GM12878 (cell line): Measurements from ENCODE around the gene NFU1. TPM values are rescaled to one million over a fixed set of nuclear protein-coding genes. Genes with fewer than 3 reads are reported as not detected.

ENCODE experiments used
- ATAC-seq: fragments of 200-7000 bp; cut with Tn5 transposase; 3 replicates; pipeline ENCODE4 v1.9.1; 2020; ENCODE audit warnings: mild to moderate bottlenecking, moderate library complexity
- BruUV-seq: library from RNA; stranded (reverse); fragments of 400-500 nt; replicated peaks from 2 replicates; lab custom pipeline; 2021; lab: Mats Ljungman, UMichigan
- CTCF ChIA-PET: fragments of 300-600 bp; sonication (Branson Sonifier 250); formaldehyde crosslinking; extraction: SDS; loops from one replicate; lab custom pipeline; 2021; ENCODE audit warnings: inconsistent platforms; lab: Yijun Ruan, JAX
- POLR2A ChIA-PET: fragments of 350-600 bp; formaldehyde crosslinking; extraction: SDS; loops from one replicate; lab custom pipeline; 2021; ENCODE audit warnings: inconsistent platforms; lab: Charles Lee
- RAD21 ChIA-PET: fragments of 300-600 bp; sonication (Branson Sonifier 250); formaldehyde crosslinking; loops from one replicate; lab custom pipeline; 2023; ENCODE audit warnings: antibody characterized with exemption; ENCODE audit not compliant: unreplicated experiment; lab: Charles Lee
- SMC1A ChIA-PET: fragments of 300-600 bp; sonication (Branson Sonifier 250); formaldehyde crosslinking; loops from one replicate; lab custom pipeline; 2023; ENCODE audit not compliant: unreplicated experiment, uncharacterized antibody; lab: Charles Lee
- DNase-seq: peaks from one replicate; pipeline ENCODE4 v3.0.0-alpha.2; 2011; ENCODE audit warnings: low read depth, low spot score
- FAIRE-seq: peaks from 3 replicates; lab custom pipeline; 2011; peaks lifted over from hg19 to GRCh38; lab: Jason Lieb, UNC
- H2AFZ ChIP-seq: 2 replicates; pipeline ENCODE4 v1.6.0; 2011; ENCODE audit warnings: low read depth, low read length, control low read depth; ENCODE audit not compliant: control insufficient read depth
- H3K27ac ChIP-seq: 2 replicates; pipeline ENCODE4 v1.5.1; 2011; ENCODE audit warnings: control low read depth; ENCODE audit not compliant: control insufficient read depth, insufficient read depth
- H3K27me3 ChIP-seq, 2 experiments: replicated peaks in 1 of 2; 2 replicates each; pipeline versions ENCODE4 v1.6.0 to v1.6.1; 2011; ENCODE audit warnings: low read length in 1 of 2; ENCODE audit not compliant: control insufficient read depth in 2 of 2, insufficient read depth in 2 of 2
- H3K36me3 ChIP-seq, 2 experiments: 2 replicates each; pipeline ENCODE4 v1.5.1; 2011; ENCODE audit warnings: low read length in 1 of 2; ENCODE audit not compliant: control insufficient read depth in 2 of 2, insufficient read depth in 2 of 2
- H3K4me1 ChIP-seq: 2 replicates; pipeline ENCODE4 v1.6.1; 2011; ENCODE audit warnings: mild to moderate bottlenecking, low read length, moderate library complexity, mixed read lengths; ENCODE audit not compliant: control insufficient read depth, insufficient read depth
- H3K4me2 ChIP-seq: 2 replicates; pipeline ENCODE4 v1.6.0; 2011; ENCODE audit warnings: control low read depth; ENCODE audit not compliant: control insufficient read depth, insufficient read depth
- H3K4me3 ChIP-seq: fragments of 200-600 bp; sonication (generic); 2 replicates; pipeline ENCODE4 v1.5.1; 2016
- H3K79me2 ChIP-seq: 2 replicates; pipeline ENCODE4 v1.6.0; 2011; ENCODE audit warnings: low read length; ENCODE audit not compliant: control insufficient read depth, insufficient read depth
- H3K9ac ChIP-seq: 2 replicates; pipeline ENCODE4 v1.8.0; 2011; ENCODE audit warnings: low read length, control low read depth, mixed read lengths; ENCODE audit not compliant: control insufficient read depth, insufficient read depth
- H3K9me3 ChIP-seq: replicated peaks from 3 replicates; pipeline ENCODE4 v1.5.1; 2011; ENCODE audit warnings: mild to moderate bottlenecking, low read length; ENCODE audit not compliant: control insufficient read depth, insufficient read depth
- H4K20me1 ChIP-seq: 2 replicates; pipeline ENCODE4 v1.6.0; 2011; ENCODE audit not compliant: control insufficient read depth, insufficient read depth
- CHD2 ChIP-seq: IDR thresholded peaks from 2 replicates; pipeline ENCODE4 v1.6.1; 2011; ENCODE audit warnings: low read depth, low read length, improper control_type of control experiment, borderline replicate concordance
- CTCF ChIP-seq, 3 experiments: IDR thresholded peaks in 2 of 3; conservative IDR thresholded peaks in 1 of 3; 2 replicates each; pipeline ENCODE4 v1.5.1; 2011; ENCODE audit warnings: low read depth in 3 of 3, low read length in 3 of 3, mild to moderate bottlenecking in 3 of 3, control low read depth in 2 of 3, moderate library complexity in 2 of 3, inconsistent platforms in 1 of 3, mixed read lengths in 1 of 3; ENCODE audit not compliant: control insufficient read depth in 2 of 3, insufficient read depth in 1 of 3; ENCODE audit errors: extremely low read depth in 1 of 3
- HCFC1 ChIP-seq: fragments of 150-350 bp; IDR thresholded peaks from 2 replicates; pipeline ENCODE4 v1.6.1; 2014; ENCODE audit warnings: low read length
- IRF3 ChIP-seq: fragments of 450-650 bp; IDR thresholded peaks from 2 replicates; pipeline ENCODE4 v1.6.1; 2014; ENCODE audit warnings: mild to moderate bottlenecking
- NKRF ChIP-seq: fragments of 450-650 bp; conservative IDR thresholded peaks from 2 replicates; pipeline ENCODE4 v1.6.1; 2017; ENCODE audit warnings: mild to moderate bottlenecking, moderate library complexity
- POLR2AphosphoS5 ChIP-seq: IDR thresholded peaks from 2 replicates; pipeline ENCODE4 v1.6.1; 2011; ENCODE audit warnings: mild to moderate bottlenecking, low read length, inconsistent platforms
- PRDM15 ChIP-seq: fragments of 450-650 bp; formaldehyde crosslinking; IDR thresholded peaks from 2 replicates; pipeline ENCODE4 v1.4.0; 2020; ENCODE audit warnings: mild to moderate bottlenecking, moderate library complexity
- RELB ChIP-seq: fragments of 450-650 bp; IDR thresholded peaks from 2 replicates; pipeline ENCODE4 v1.6.1; 2017; ENCODE audit warnings: low read depth, mild to moderate bottlenecking, moderate library complexity
- RFX5 ChIP-seq: IDR thresholded peaks from 2 replicates; pipeline ENCODE4 v1.6.1; 2011; ENCODE audit warnings: low read depth, low read length, improper control_type of control experiment
- TCF3 ChIP-seq: IDR thresholded peaks from 2 replicates; pipeline ENCODE4 v1.6.1; 2012; ENCODE audit warnings: low read depth, mild to moderate bottlenecking, low read length, borderline replicate concordance; ENCODE audit not compliant: insufficient read depth
- WRNIP1 ChIP-seq: IDR thresholded peaks from 2 replicates; pipeline ENCODE4 v1.6.1; 2011; ENCODE audit warnings: low read depth, low read length, improper control_type of control experiment, borderline replicate concordance
- WGBS: methylation state at CpG from one replicate; pipeline ENCODE4 v1.1.6; 2016; ENCODE audit warnings: low lambda C conversion rate; ENCODE audit not compliant: insufficient replicate concordance, insufficient coverage; ENCODE audit errors: missing lambda C conversion rate; 5-methylcytosine and 5-hydroxymethylcytosine counted together
- in situ Hi-C: fragments of 300-500 bp; cut with MboI; formaldehyde crosslinking; loops from 9 replicates; pipeline ENCODE4 v1.14.3; 2018; ENCODE audit warnings: mixed read lengths
- intact Hi-C: fragments of 100-400 bp; cut with micrococcal nuclease; formaldehyde crosslinking; loops from one replicate; pipeline ENCODE4 v1.14.2; 2022; ENCODE audit not compliant: unreplicated experiment
- polyA plus RNA-seq, 11 experiments: library from polyadenylated mRNA; depleted of rRNA in 4 of 11; unstranded in 6 of 11; stranded (reverse) in 5 of 11; fragments of >200 nt; fragmentation: Nextera tagmentation in 4 of 11; fragmentation: Illumina TruSeq in 1 of 11; extraction: Ambion mirVana in 4 of 11; extraction: Trizol in 1 of 11; gene quantifications; 1 replicate in 1 of 11; 2 replicates in 10 of 11; pipeline versions ENCODE4 v1.2.1 to v1.2.3, GENCODE V29; 2011 to 2016; ENCODE audit warnings: inconsistent platforms in 2 of 11, missing spikeins in 2 of 11, low read depth in 1 of 11
- total RNA-seq, 4 experiments: library from RNA; depleted of rRNA in 3 of 4; stranded (reverse); fragments of >200 nt in 3 of 4; fragmentation: Illumina TruSeq in 1 of 4; extraction: Trizol in 1 of 4; gene quantifications; 2 replicates each; pipeline versions ENCODE4 v1.2.1 to v1.2.3, GENCODE V29; 2013 to 2021

Gene NFU1
- total and polyA plus RNA-seq, 10 of the 15 experiments (the other 5 are each of a cell fraction or from before 2014, with no cell fraction given): 27.3 to 86.0 (median 41.5) TPM

- SMC1A ChIA-PET: interaction anchor here (1.2 kb wide), 1 partner anchor 134 kb away, joined by 3 read pairs; no protein-coding TSS in a partner anchor
- H3K9me3 ChIP-seq: no peaks in the 10 kb centered on the region
- no TSS peak for BruUV-seq
- H4K20me1 ChIP-seq: no peaks in the 10 kb centered on the region; the same call in 1 of the 2 replicates
- DNase-seq (no peak), FAIRE-seq (no peak), ATAC-seq (no peak)
- intact Hi-C loops (loop anchor here (10.0 kb wide), 1 partner anchor 262 kb away; the partner anchor contains the start of gene AAK1), in situ Hi-C loops (no loop called here)
- H3K27me3 ChIP-seq: no peaks in the 10 kb centered on the region
- peak overlapping the region; percentile 81 for H3K4me2 ChIP-seq
- no peak overlapping the region for H3K9ac ChIP-seq
- H3K36me3 ChIP-seq: peaks cover 0 to 6% of the 10 kb centered on the region in 2 experiments; a peak in 1 of 4 replicates
- peaks cover 7% of the 10 kb centered on the region; the same call in 1 of the 2 replicates for H3K4me1 ChIP-seq
- H2AFZ ChIP-seq: no peak overlapping the region
- no peak overlapping the region; the same call in 1 of the 2 replicates for H3K27ac ChIP-seq
- WGBS: 98% methylated on average over 7 of the region's 7 CpGs
- RAD21 ChIA-PET: interaction anchor here (1.6 kb wide), 1 partner anchor 54 kb away, joined by 6 read pairs; the partner anchor contains the start of gene NFU1
- POLR2A ChIA-PET: interaction anchor here (0.5 to 1.0 kb wide), 2 partner anchors 17 to 118 kb away, joined by 3 to 4 read pairs; no protein-coding TSS in a partner anchor
- H3K4me3 ChIP-seq: peak overlapping the region; percentile 54
- CTCF ChIA-PET: interaction anchor here (1.6 to 3.7 kb wide), 3 partner anchors 8 to 182 kb away, joined by 5 to 30 read pairs (median 17); partner anchors contain the start of gene NFU1
- H3K79me2 ChIP-seq: peaks cover 94% of the 10 kb centered on the region
- TF ChIP-seq POLR2AphosphoS5 (no peak), RELB (no peak), WRNIP1 (no peak), CHD2 (no peak), TCF3 (no peak), PRDM15 (no peak), IRF3 (no peak), HCFC1 (no peak), RFX5 (no peak), NKRF (no peak), CTCF (IDR thresholded peaks at IDR 0.05 in 2 of 3, conservative IDR thresholded peaks at IDR 0.05 in 1 of 3; ENCODE audit: control insufficient read depth in 2 of 3, extremely low read depth in 1 of 3, insufficient read depth in 1 of 3, low read depth in 3 of 3, low read length in 3 of 3) (no peak)
Observed at GRCh38 chr2:69383176-69383812, 53.9 kb downstream of the NFU1 start.
